ENCODE data around the gene NDEL1. TPM values are rescaled to one million over a fixed set of nuclear protein-coding genes. Genes with fewer than 3 reads are reported as not detected.

Gene NDEL1
- total RNA-seq, 1 experiment from 2014 or later, result 95.3 TPM

DNA sequence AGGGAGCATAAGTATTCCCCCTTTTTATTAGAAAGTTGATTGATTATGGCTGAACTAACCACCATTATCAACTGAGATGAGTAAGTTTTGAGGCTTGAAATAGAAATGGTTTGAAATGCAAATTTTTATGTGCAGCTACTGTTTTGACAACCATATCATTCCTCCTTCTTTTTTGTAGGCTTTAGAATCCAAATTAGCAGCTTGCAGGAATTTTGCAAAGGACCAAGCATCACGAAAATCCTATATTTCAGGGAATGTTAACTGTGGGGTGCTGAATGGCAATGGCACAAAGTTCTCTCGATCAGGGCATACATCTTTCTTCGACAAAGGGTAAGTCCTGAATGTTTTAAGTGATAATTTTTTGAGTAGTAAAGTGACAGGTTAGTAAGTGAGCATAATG lies 24.1 kb downstream of the NDEL1 start:
- Mint-ChIP-seq H3K36me3 (ENCODE audit: insufficient read depth, unreplicated experiment) (peaks cover 78% of the 10 kb centered on the region), H3K27me3 (ENCODE audit: insufficient read depth, unreplicated experiment) (no peaks in the 10 kb centered on the region), H3K9me3 (ENCODE audit: unreplicated experiment) (no peaks in the 10 kb centered on the region), H3K4me1 (ENCODE audit: insufficient read depth, unreplicated experiment) (peaks cover 7% of the 10 kb centered on the region), H3K4me3 (ENCODE audit: unreplicated experiment) (no peak overlapping the region), H3K27ac (ENCODE audit: low read depth, unreplicated experiment) (no peak overlapping the region)
- ChIA-PET CTCF (interaction anchor here (1.0 to 1.2 kb wide), 2 partner anchors 14 to 232 kb away, joined by 3 read pairs; no protein-coding TSS in a partner anchor), POLR2A (no interaction called here)
- BruUV-seq (replicated peaks), result no TSS peak
- DNase-seq (ENCODE audit: unreplicated experiment), result no peak
- intact Hi-C loops (cut with micrococcal nuclease), result no loop called here
- TF ChIP-seq, protein P1, sequence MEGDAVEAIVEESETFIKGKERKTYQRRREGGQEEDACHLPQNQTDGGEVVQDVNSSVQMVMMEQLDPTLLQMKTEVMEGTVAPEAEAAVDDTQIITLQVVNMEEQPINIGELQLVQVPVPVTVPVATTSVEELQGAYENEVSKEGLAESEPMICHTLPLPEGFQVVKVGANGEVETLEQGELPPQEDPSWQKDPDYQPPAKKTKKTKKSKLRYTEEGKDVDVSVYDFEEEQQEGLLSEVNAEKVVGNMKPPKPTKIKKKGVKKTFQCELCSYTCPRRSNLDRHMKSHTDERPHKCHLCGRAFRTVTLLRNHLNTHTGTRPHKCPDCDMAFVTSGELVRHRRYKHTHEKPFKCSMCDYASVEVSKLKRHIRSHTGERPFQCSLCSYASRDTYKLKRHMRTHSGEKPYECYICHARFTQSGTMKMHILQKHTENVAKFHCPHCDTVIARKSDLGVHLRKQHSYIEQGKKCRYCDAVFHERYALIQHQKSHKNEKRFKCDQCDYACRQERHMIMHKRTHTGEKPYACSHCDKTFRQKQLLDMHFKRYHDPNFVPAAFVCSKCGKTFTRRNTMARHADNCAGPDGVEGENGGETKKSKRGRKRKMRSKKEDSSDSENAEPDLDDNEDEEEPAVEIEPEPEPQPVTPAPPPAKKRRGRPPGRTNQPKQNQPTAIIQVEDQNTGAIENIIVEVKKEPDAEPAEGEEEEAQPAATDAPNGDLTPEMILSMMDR (IDR thresholded peaks at IDR 0.05; ENCODE audit: unreplicated experiment), result no peak

DNA sequence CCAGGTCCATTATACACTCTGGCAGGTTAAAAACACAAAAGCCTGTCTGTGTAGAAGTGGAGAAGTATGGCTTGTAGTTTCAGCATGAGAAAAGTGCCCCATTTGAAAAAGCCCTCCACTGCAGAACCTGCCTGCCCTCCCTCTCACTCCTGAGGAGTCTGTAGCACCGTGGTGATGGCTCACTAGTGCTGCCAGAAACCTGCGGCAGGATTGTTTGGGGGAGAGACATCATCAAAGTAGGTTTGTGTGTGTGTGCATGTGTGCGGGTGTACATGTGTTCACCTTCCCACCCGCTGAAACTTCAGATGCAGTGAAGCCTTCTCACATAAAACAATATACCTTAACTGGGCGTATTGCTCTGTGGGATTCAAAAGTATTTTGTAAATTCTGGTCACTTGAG lies 26.9 kb downstream of the NDEL1 start:
- Mint-ChIP-seq H3K9me3 (ENCODE audit: unreplicated experiment) (no peaks in the 10 kb centered on the region), H3K27me3 (ENCODE audit: insufficient read depth, unreplicated experiment) (no peaks in the 10 kb centered on the region), H3K36me3 (ENCODE audit: insufficient read depth, unreplicated experiment) (peaks cover 70% of the 10 kb centered on the region), H3K27ac (ENCODE audit: low read depth, unreplicated experiment) (no peak overlapping the region), H3K4me3 (ENCODE audit: unreplicated experiment) (no peak overlapping the region), H3K4me1 (ENCODE audit: insufficient read depth, unreplicated experiment) (peaks cover 14% of the 10 kb centered on the region)
- no peak for DNase-seq (ENCODE audit: unreplicated experiment)
- ChIA-PET POLR2A (interaction anchor here (0.5 kb wide), 1 partner anchor 407 kb away, joined by 3 read pairs; no protein-coding TSS in a partner anchor), CTCF (no interaction called here)
- intact Hi-C loops (cut with micrococcal nuclease), result no loop called here
- TF ChIP-seq, protein P1 (IDR thresholded peaks at IDR 0.05; ENCODE audit: unreplicated experiment), result no peak
- BruUV-seq (replicated peaks), result no TSS peak

DNA sequence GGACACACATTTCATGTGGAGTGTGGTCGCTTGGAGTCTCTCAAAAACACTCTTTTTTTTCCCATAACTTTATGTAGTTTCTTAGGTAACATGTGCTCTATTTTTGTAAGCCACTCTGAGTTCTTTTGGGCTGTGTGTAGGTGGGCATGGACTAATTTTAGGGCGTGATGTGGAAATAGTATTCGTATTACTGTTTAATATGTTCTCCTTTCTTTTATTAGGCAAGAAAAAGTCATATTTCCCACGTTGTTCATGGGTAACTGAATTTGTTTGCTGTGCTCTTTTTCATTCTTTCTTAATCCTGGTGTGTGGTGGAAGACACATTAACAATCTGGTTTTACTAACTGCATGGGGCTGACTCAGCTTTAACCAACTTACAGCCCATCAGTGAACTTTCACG lies 27.4 kb downstream of the NDEL1 start:
- BruUV-seq (replicated peaks), result no TSS peak
- no peak overlapping the region for H3K4me3 Mint-ChIP-seq (ENCODE audit: unreplicated experiment)
- ChIA-PET POLR2A (interaction anchor here (1.1 to 1.2 kb wide), 3 partner anchors 26 to 323 kb away, joined by 3 read pairs; partner anchors contain the start of gene NDEL1), CTCF (no interaction called here)
- no peaks in the 10 kb centered on the region for H3K27me3 Mint-ChIP-seq (ENCODE audit: insufficient read depth, unreplicated experiment)
- no peak overlapping the region for H3K27ac Mint-ChIP-seq (ENCODE audit: low read depth, unreplicated experiment)
- intact Hi-C loops (cut with micrococcal nuclease), result no loop called here
- no peak for DNase-seq (ENCODE audit: unreplicated experiment)
- TF ChIP-seq, protein P1 (IDR thresholded peaks at IDR 0.05; ENCODE audit: unreplicated experiment), result no peak
- H3K9me3 Mint-ChIP-seq (ENCODE audit: unreplicated experiment), result no peaks in the 10 kb centered on the region
- peaks cover 14% of the 10 kb centered on the region for H3K4me1 Mint-ChIP-seq (ENCODE audit: insufficient read depth, unreplicated experiment)
- H3K36me3 Mint-ChIP-seq (ENCODE audit: insufficient read depth, unreplicated experiment), result peaks cover 73% of the 10 kb centered on the region

DNA sequence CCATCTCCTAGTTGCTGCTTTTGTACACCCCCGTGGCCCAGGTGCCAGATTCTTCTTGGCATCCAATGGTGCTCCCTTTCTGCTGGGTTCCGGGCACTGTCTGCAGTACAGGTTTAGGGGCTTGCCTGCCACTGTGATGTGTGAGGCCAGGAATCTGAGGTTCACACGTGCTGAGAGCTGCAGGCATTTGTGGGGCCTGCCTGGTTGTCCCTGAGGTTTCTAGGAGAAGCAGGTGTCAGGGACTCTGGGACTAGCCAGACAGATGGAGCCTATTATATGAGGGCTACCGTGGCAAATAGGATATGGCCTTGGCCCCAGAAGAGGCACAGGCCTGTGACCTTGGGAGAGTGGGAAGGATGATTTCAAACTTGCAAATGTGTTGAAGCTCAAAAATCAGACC lies 29.3 kb downstream of the NDEL1 start:
- H3K4me1 Mint-ChIP-seq (ENCODE audit: insufficient read depth, unreplicated experiment), result peaks cover 14% of the 10 kb centered on the region
- no TSS peak for BruUV-seq (replicated peaks)
- H3K4me3 Mint-ChIP-seq (ENCODE audit: unreplicated experiment), result no peak overlapping the region
- intact Hi-C loops (cut with micrococcal nuclease), result no loop called here
- POLR2A ChIA-PET, result interaction anchor here (0.5 to 2.0 kb wide), 6 partner anchors 12 to 83 kb away, joined by 3 to 14 read pairs (median 4); partner anchors contain the start of gene NDEL1
- CTCF ChIA-PET, result interaction anchor here (0.8 to 1.4 kb wide), 2 partner anchors 81 to 281 kb away, joined by 3 to 7 read pairs; no protein-coding TSS in a partner anchor
- TF ChIP-seq, protein P1 (IDR thresholded peaks at IDR 0.05; ENCODE audit: unreplicated experiment), result no peak
- DNase-seq (ENCODE audit: unreplicated experiment), result no peak
- H3K27me3 Mint-ChIP-seq (ENCODE audit: insufficient read depth, unreplicated experiment), result no peaks in the 10 kb centered on the region
- peaks cover 71% of the 10 kb centered on the region for H3K36me3 Mint-ChIP-seq (ENCODE audit: insufficient read depth, unreplicated experiment)
- no peaks in the 10 kb centered on the region for H3K9me3 Mint-ChIP-seq (ENCODE audit: unreplicated experiment)
- H3K27ac Mint-ChIP-seq (ENCODE audit: low read depth, unreplicated experiment), result peak overlapping the region; percentile 52
